GDM1 (cell line): Measurements from ENCODE around the gene PHF12.
"Not testable (repeated sequence)": the region's sequence is repeated elsewhere in the genome, so short reads cannot be mapped to it uniquely, and the experiment has no call there.

Experiments
- DNase-seq: peaks from one replicate; lab custom pipeline; 2025; lab: John Stamatoyannopoulos, UW

Gene PHF12

GRCh38 chr17:28882154-28882895 is 69.0 kb downstream of the PHF12 start:
- no peak for DNase-seq

- no peak for DNase-seq
Measured at GRCh38 chr17:28881533-28882056, 69.7 kb downstream of the PHF12 start.

DNA sequence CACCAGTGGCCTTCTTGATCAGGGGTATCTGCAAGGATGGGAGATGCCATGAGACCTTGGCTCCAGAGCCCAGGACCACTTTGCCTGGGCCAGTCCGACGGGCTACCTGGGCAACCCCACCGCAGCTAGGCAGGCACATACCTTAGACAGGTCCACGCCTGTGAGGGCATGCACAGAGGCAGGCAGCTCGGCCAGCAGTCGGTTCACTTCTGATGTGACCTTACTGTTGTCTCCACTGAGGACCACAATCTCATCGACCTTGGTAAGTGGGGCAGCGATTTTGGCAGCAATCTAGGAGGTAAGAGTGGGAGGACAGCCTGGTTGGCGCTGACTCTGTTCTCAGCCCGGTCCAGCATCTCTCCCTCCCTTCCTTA is 70.8 kb downstream of the PHF12 start:
- DNase-seq, result no peak

- no peak for DNase-seq
Measured at GRCh38 chr17:28879886-28880571, 71.3 kb downstream of the PHF12 start.

DNA sequence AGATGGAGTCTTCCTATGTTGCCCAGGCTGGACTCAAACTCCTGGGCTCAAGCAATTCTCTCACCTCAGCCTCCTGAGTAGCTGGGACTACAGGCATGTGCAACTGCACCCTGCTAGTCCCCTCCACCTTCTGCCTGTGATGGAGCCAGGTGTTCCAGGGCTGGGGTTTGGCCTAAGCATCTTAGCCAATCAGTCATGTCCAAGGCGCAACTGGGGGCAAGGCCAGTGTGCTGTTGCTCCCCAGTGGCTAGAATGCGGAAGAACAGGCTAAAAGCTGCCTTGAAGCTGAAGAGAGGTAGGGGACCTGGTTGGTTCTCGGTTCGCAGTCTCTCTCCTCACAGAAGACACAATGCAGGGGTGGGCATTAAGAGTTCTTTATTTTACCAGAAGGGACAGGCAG is 72.3 kb downstream of the PHF12 start:
- no peak for DNase-seq

- no peak for DNase-seq
Measured at GRCh38 chr17:28878158-28878910, 73.0 kb downstream of the PHF12 start.

DNA sequence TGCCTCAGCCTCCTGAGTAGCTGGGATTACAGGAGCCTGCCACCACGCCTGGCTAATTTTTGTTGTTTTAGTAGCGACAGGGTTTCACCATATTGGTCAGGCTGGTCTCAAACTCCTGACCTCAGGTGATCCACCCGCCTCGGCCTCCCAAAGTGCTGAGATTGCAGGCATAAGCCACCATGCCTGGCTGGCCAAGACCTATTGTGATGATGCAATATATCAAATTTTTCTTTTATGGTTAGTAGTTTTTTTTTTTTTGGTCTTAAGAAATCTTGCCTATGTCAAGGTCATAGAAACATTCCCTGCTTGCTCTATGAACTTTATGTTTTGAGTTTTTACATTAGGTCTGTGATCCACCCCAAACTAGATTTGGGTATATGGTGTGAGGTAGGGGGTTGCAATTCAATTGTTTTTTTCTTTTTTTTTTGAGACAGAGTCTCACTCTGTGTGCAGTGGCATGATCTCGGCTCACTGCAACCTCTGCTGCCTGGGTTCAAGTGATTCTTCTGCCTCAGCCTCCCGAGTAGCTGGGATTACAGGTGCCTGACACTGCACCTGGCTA is 74.1 kb downstream of the PHF12 start:
- not testable (repeated sequence) for DNase-seq

GRCh38 chr17:28875848-28876550 is 75.3 kb downstream of the PHF12 start:
- no peak for DNase-seq

GRCh38 chr17:28874750-28875149 is 76.6 kb downstream of the PHF12 start:
- DNase-seq, result no peak

GRCh38 chr17:28873839-28874238 is 77.5 kb downstream of the PHF12 start:
- DNase-seq, result no peak

GRCh38 chr17:28871056-28871579 is 80.2 kb downstream of the PHF12 start:
- no peak for DNase-seq

- DNase-seq, result no peak
Measured at GRCh38 chr17:28867276-28867675, 84.0 kb downstream of the PHF12 start.

DNA sequence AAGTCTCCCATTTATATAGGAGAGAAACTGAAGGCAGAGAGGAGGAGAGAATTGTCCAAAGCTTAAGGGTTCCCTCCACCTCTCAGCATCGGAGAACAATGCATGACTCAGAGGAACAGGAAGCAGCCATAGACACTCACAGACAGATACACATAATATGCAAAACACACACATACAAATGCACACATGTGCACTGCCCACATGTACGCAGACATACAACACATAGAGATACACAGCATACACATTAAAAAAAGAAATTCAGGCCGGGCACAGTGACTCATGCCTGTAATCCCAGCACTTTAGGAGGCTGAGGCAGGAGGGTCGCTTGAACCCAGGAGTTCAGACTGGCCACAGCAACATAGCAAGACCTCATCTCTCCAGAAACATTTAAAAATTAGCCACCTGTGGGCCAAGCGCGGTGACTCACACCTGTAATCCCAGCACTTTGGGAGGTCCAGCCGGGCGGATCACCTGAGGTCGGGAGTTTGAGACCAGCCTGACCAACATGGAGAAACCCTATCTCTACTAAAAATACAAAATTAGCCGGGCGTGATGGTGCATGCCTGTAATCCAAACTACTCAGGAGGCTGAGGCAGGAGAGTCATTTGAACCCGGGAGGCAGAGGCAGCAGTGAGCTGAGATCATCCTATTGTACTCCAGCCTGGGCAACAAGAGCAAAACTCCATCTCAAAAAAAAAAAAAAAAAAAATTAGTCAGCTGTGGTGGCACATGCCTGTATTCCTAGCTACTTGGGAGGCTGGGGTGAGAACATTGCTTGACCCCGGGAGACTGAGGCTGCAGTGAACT is 85.2 kb downstream of the PHF12 start:
- DNase-seq, result peak; percentile 15

GRCh38 chr17:28864991-28865849 is 86.1 kb downstream of the PHF12 start:
- DNase-seq, result no peak

DNA sequence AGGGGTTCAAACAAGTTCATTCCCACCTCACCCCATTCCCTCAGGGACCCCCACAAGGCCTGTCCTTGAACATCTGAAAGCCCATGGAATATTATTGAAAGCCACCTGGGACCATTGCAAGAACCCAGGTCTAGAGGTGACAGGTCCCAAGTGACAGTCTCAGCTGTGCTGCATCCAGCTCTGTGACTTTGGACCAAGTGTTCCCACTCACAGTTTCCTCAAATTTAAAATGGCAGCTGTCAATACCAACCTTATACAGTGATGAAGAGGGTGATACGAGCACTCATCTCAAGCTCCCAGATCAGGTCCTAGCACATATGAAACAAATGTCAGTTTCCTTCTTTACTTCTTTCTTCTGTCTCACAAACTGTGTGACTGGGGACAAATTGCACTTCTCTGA is 87.4 kb downstream of the PHF12 start:
- DNase-seq, result no peak

DNA sequence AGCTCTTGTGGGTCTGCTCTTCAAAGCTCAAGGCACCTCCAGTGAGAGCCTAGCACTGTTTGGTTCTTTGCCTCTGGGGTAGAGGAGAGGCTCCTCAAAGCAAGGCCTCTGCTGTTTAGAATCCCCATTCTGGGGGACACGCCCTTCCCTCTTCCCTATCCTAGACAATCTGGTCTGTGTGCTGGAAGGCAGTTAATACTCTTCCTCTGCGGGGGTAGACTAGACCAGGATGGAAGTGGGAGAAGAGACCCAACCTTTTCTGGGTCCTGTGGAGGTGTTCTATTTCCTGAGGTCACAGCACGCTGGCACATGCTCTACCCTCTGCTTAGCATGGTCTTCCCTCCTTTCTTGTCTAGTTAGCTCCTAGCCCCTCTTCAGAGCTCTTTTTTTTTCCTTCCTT is 88.8 kb downstream of the PHF12 start:
- no peak for DNase-seq

- no peak for DNase-seq
Measured at GRCh38 chr17:28861393-28862203, 89.7 kb downstream of the PHF12 start.

DNA sequence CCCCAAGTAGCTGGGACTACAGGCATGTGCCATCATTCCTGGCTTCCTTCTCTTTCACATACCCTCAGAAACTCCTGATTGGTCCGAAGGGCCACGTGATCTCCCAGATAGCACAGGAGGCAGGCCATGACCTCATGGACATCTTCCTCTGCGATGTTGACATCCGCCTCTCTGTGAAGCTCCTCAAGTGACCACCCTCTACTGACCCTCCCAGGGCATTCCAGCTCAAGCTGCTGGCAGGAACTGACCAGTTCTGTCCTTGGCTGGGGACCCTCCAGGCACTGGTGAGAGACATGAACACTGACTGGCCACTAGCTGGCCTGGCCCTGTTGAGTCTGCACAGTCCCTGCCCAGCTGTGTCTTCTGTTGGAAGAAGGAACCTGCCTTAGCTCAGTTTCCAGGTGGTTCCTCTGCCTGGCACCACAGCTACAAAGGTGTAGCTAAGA is 90.9 kb downstream of the PHF12 start:
- DNase-seq, result no peak
